Measurements from ENCODE around the gene ANKRD18B. TPM values are rescaled to one million over a fixed set of nuclear protein-coding genes. Genes with fewer than 3 reads are reported as not detected.
A peak's percentile ranks its signal among the peaks of the same experiment; 100 is the strongest.

Gene ANKRD18B
- total and polyA plus RNA-seq, 9 of the 15 experiments (the other 6 are each of a cell fraction or from before 2014, with no cell fraction given), result 0.43 to 12.6 (median 1.8) TPM

DNA sequence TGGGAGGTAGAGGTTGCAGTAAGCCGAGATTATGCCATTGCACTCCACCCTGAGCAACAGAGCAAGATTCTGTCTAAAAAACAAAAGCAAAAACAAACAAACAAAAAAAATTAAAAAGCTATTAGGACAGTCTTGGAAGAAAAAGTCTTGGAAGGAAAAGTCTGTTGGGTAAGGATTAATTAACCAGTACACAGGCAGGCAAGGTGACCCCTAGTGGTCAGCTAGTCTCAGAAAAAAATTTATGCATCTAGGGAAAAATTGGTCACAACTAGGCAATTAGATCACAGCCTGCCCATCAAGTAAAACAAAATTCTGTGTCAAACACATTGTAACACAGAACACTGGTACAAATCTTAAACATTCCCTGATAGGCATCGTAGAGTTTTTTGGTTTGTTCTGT is 6.7 kb upstream of the ANKRD18B start (continued):
- TF ChIP-seq, protein P1, sequence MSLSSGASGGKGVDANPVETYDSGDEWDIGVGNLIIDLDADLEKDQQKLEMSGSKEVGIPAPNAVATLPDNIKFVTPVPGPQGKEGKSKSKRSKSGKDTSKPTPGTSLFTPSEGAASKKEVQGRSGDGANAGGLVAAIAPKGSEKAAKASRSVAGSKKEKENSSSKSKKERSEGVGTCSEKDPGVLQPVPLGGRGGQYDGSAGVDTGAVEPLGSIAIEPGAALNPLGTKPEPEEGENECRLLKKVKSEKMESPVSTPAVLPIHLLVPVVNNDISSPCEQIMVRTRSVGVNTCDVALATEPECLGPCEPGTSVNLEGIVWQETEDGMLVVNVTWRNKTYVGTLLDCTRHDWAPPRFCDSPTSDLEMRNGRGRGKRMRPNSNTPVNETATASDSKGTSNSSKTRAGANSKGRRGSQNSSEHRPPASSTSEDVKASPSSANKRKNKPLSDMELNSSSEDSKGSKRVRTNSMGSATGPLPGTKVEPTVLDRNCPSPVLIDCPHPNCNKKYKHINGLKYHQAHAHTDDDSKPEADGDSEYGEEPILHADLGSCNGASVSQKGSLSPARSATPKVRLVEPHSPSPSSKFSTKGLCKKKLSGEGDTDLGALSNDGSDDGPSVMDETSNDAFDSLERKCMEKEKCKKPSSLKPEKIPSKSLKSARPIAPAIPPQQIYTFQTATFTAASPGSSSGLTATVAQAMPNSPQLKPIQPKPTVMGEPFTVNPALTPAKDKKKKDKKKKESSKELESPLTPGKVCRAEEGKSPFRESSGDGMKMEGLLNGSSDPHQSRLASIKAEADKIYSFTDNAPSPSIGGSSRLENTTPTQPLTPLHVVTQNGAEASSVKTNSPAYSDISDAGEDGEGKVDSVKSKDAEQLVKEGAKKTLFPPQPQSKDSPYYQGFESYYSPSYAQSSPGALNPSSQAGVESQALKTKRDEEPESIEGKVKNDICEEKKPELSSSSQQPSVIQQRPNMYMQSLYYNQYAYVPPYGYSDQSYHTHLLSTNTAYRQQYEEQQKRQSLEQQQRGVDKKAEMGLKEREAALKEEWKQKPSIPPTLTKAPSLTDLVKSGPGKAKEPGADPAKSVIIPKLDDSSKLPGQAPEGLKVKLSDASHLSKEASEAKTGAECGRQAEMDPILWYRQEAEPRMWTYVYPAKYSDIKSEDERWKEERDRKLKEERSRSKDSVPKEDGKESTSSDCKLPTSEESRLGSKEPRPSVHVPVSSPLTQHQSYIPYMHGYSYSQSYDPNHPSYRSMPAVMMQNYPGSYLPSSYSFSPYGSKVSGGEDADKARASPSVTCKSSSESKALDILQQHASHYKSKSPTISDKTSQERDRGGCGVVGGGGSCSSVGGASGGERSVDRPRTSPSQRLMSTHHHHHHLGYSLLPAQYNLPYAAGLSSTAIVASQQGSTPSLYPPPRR (CRISPR knock-in tag; IDR thresholded peaks at IDR 0.05; ENCODE audit: borderline replicate concordance), result no peak
- TF ChIP-seq SMC3 (conservative IDR thresholded peaks at IDR 0.05; ENCODE audit: insufficient read depth, low read depth, low read length) (0 out of 2 replicates have a peak, but pooled peaks have one; percentile 9), GABPA (tag; conservative IDR thresholded peaks at IDR 0.05; ENCODE audit: low read depth) (no peak), ZNF707 (CRISPR knock-in tag; conservative IDR thresholded peaks at IDR 0.05) (no peak), ZNF75A (CRISPR knock-in tag; IDR thresholded peaks at IDR 0.05) (no peak), SAFB2 (IDR thresholded peaks at IDR 0.05; ENCODE audit: borderline replicate concordance, low read depth, low read length, severe bottlenecking) (no peak), MAFG (tag; conservative IDR thresholded peaks at IDR 0.05) (no peak), KAT2B (IDR thresholded peaks at IDR 0.05; ENCODE audit: low read depth, low read length) (no peak)
- TF ChIP-seq, protein P2, sequence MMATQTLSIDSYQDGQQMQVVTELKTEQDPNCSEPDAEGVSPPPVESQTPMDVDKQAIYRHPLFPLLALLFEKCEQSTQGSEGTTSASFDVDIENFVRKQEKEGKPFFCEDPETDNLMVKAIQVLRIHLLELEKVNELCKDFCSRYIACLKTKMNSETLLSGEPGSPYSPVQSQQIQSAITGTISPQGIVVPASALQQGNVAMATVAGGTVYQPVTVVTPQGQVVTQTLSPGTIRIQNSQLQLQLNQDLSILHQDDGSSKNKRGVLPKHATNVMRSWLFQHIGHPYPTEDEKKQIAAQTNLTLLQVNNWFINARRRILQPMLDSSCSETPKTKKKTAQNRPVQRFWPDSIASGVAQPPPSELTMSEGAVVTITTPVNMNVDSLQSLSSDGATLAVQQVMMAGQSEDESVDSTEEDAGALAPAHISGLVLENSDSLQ (IDR thresholded peaks at IDR 0.05), result 0 out of 2 replicates have a peak, but pooled peaks have one; percentile 22
- TF ChIP-seq, protein P3, sequence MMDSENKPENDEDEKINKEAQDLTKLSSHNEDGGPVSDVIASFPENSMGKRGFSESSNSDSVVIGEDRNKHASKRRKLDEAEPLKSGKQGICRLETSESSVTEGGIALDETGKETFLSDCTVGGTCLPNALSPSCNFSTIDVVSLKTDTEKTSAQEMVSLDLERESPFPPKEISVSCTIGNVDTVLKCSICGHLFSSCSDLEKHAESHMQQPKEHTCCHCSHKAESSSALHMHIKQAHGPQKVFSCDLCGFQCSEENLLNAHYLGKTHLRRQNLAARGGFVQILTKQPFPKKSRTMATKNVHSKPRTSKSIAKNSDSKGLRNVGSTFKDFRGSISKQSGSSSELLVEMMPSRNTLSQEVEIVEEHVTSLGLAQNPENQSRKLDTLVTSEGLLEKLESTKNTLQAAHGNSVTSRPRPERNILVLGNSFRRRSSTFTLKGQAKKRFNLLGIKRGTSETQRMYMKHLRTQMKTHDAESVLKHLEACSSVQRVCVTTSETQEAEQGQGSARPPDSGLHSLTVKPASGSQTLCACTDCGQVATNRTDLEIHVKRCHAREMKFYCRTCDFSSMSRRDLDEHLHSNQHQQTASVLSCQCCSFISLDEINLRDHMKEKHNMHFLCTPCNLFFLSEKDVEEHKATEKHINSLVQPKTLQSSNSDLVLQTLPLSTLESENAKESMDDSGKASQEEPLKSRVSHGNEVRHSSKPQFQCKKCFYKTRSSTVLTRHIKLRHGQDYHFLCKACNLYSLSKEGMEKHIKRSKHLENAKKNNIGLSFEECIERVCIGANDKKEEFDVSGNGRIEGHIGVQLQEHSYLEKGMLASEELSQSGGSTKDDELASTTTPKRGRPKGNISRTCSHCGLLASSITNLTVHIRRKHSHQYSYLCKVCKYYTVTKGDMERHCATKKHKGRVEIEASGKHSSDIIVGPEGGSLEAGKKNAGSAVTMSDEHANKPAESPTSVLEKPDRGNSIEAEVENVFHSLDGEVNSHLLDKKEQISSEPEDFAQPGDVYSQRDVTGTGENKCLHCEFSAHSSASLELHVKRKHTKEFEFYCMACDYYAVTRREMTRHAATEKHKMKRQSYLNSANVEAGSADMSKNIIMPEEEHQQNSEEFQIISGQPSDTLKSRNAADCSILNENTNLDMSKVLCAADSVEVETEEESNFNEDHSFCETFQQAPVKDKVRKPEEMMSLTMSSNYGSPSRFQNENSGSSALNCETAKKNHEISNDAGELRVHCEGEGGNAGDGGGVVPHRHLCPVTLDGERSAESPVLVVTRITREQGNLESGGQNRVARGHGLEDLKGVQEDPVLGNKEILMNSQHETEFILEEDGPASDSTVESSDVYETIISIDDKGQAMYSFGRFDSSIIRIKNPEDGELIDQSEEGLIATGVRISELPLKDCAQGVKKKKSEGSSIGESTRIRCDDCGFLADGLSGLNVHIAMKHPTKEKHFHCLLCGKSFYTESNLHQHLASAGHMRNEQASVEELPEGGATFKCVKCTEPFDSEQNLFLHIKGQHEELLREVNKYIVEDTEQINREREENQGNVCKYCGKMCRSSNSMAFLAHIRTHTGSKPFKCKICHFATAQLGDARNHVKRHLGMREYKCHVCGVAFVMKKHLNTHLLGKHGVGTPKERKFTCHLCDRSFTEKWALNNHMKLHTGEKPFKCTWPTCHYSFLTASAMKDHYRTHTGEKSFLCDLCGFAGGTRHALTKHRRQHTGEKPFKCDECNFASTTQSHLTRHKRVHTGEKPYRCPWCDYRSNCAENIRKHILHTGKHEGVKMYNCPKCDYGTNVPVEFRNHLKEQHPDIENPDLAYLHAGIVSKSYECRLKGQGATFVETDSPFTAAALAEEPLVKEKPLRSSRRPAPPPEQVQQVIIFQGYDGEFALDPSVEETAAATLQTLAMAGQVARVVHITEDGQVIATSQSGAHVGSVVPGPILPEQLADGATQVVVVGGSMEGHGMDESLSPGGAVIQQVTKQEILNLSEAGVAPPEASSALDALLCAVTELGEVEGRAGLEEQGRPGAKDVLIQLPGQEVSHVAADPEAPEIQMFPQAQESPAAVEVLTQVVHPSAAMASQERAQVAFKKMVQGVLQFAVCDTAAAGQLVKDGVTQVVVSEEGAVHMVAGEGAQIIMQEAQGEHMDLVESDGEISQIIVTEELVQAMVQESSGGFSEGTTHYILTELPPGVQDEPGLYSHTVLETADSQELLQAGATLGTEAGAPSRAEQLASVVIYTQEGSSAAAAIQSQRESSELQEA (IDR thresholded peaks at IDR 0.05; ENCODE audit: low read depth), result no peak
- TF ChIP-seq, protein P4, sequence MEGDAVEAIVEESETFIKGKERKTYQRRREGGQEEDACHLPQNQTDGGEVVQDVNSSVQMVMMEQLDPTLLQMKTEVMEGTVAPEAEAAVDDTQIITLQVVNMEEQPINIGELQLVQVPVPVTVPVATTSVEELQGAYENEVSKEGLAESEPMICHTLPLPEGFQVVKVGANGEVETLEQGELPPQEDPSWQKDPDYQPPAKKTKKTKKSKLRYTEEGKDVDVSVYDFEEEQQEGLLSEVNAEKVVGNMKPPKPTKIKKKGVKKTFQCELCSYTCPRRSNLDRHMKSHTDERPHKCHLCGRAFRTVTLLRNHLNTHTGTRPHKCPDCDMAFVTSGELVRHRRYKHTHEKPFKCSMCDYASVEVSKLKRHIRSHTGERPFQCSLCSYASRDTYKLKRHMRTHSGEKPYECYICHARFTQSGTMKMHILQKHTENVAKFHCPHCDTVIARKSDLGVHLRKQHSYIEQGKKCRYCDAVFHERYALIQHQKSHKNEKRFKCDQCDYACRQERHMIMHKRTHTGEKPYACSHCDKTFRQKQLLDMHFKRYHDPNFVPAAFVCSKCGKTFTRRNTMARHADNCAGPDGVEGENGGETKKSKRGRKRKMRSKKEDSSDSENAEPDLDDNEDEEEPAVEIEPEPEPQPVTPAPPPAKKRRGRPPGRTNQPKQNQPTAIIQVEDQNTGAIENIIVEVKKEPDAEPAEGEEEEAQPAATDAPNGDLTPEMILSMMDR (IDR thresholded peaks at IDR 0.05 in 2 of 3, conservative IDR thresholded peaks at IDR 0.05 in 1 of 3; ENCODE audit: insufficient read depth in 2 of 3, low read depth in 1 of 3, low read length in 3 of 3), result peak; percentile 34 to 59 (median 55); a peak in 5 of 6 replicates
